ENCODE measurements around the gene SHMT2. TPM values are rescaled to one million over a fixed set of nuclear protein-coding genes. Genes with fewer than 3 reads are reported as not detected.
"Not testable (repeated sequence)": the region's sequence is repeated elsewhere in the genome, so short reads cannot be mapped to it uniquely, and the experiment has no call there.

SHMT2 gene
- total and polyA plus RNA-seq, 8 donors: 20.0 to 183 (median 55.5) TPM

DNA sequence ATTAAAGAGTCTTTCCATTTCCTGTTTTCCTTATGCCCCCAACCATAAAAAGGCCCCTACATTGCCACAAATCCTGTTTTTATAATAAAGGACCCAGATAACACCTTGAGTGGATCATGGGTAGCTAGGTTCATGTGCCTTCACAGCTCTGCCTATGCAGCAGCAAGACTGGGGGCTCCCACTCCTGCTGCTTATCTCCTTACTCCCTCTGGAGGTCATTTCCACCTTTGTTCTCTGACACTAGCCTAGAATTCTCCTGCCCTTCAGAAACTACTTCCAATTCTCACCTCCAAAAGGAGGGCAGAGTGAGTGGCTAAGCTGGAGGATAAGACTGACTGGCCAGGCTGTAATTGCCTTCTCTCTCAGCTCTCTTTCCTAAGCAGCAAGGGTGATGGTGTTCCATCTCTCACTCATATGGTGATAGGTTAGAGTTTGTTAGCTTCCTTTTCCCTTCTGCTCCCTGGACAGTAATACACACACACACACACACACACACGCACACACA is 41.5 kb downstream of the SHMT2 start:
- intact Hi-C loops (cut with DNase I): no loop called here
- Histone ChIP-seq H3K4me3 (no peak overlapping the region), H3K27ac (no peak overlapping the region), H3K9me3 (no peaks in the 10 kb centered on the region), H3K36me3 (peaks cover 0 to 27% (median 15%) of the 10 kb centered on the region in 3 donors), H3K4me1 (no peaks in the 10 kb centered on the region), H3K27me3 (no peaks in the 10 kb centered on the region)
- no peak for DNase-seq
- WGBS, 2 donors: 88 to 92% methylated on average over 1 of the region's 1 CpG
- no peak for FAIRE-seq
- no peak for ATAC-seq
- TF ChIP-seq, protein P1, sequence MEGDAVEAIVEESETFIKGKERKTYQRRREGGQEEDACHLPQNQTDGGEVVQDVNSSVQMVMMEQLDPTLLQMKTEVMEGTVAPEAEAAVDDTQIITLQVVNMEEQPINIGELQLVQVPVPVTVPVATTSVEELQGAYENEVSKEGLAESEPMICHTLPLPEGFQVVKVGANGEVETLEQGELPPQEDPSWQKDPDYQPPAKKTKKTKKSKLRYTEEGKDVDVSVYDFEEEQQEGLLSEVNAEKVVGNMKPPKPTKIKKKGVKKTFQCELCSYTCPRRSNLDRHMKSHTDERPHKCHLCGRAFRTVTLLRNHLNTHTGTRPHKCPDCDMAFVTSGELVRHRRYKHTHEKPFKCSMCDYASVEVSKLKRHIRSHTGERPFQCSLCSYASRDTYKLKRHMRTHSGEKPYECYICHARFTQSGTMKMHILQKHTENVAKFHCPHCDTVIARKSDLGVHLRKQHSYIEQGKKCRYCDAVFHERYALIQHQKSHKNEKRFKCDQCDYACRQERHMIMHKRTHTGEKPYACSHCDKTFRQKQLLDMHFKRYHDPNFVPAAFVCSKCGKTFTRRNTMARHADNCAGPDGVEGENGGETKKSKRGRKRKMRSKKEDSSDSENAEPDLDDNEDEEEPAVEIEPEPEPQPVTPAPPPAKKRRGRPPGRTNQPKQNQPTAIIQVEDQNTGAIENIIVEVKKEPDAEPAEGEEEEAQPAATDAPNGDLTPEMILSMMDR (IDR thresholded peaks at IDR 0.05): no peak

DNA sequence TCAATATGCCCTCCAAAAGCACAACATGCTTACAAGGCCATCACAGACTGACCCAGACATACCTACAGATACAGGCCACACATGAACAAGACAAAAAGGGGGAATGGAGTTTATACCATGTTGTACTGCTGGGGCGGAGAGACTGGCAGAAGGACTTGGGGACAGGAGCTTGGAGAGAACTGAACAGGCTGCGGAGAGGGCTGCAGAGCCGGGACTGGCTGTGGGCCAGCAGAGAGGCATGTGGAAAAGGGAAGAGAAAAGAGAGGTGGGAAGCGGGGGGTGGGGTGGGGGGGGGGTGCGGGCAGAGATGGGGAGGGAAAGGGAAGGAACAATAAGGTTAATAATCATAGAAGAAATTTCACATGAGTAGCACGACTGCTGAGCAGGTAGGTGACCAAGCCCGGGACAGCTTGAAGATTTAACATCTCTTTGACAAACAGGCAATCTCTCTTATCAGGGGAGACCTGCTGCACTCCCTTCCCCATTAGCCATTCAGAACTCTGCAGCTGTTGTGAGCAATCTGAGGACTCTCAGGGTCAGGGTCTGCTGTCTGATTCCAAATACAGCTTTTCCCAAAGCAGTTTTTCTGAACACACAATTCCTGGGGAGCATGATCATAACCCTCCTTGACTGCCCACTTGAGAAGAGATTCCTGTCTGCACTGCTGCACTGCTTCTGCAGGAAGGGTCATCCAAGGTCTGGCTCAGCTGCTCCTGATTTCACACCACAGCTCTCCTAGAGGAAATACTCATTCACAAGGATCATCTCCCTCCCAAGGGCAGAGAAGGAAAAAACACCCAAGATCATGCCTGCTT is 43.0 kb downstream of the SHMT2 start:
- DNase-seq (no peak), FAIRE-seq (no peak), ATAC-seq (no peak)
- Histone ChIP-seq H3K27ac (no peak overlapping the region), H3K36me3 (peaks cover 0 to 18% (median 15%) of the 10 kb centered on the region in 3 donors), H3K9me3 (no peaks in the 10 kb centered on the region), H3K27me3 (no peaks in the 10 kb centered on the region), H3K4me1 (no peaks in the 10 kb centered on the region), H3K4me3 (no peak overlapping the region)
- intact Hi-C loops (cut with DNase I): no loop called here
- WGBS, 2 donors: 70 to 71% methylated on average over 6 to 7 of the region's 7 CpGs
- TF ChIP-seq, protein P1 (IDR thresholded peaks at IDR 0.05): no peak

DNA sequence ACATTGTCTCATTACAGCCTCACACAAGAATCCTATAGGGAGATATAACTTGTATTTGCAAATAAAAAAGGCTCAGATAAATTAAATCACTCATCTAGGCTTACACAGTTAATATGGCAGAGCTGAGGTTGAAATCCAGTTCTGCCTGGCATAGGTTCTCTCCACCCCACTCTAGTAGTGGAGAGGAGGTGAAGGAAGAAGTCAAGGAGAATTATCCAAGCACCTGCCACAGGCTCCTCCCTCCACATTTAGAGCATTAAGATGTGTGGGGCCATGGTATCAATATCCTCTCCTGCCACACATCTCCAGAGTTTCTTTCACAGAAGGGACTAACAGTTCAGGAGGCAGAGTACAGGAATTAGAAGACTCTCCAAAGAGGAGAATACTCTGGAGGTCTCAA is 44.0 kb downstream of the SHMT2 start:
- no peaks in the 10 kb centered on the region for H3K4me1 ChIP-seq
- DNase-seq (no peak), ATAC-seq (no peak), FAIRE-seq (no peak)
- intact Hi-C loops (cut with DNase I): no loop called here
- H3K4me3 ChIP-seq: no peak overlapping the region
- H3K27me3 ChIP-seq: no peaks in the 10 kb centered on the region
- TF ChIP-seq, protein P1 (IDR thresholded peaks at IDR 0.05): no peak
- no peak overlapping the region for H3K27ac ChIP-seq
- no peaks in the 10 kb centered on the region for H3K9me3 ChIP-seq
- peaks cover 0 to 13% (median 12%) of the 10 kb centered on the region in 3 donors for H3K36me3 ChIP-seq

DNA sequence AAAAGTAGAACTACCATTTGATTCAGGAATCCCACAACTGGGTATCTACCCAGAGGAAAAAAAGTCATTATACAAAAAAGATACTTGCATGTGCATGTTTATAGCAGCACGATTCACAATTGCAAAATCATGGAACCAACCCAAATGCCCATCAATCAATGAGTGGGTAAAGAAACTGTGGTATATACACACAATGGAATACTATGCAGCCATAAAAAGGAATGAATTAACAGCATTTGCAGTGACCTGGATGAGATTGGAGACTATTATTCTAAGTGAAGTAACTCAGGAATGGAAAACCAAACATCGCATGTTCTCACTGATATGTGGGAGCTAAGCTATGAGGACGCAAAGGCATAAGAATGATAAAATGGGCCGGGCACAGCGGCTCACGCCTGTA is 46.7 kb downstream of the SHMT2 start:
- H3K36me3 ChIP-seq; H3K27me3 ChIP-seq; H3K4me3 ChIP-seq; ATAC-seq; DNase-seq; H3K9me3 ChIP-seq; FAIRE-seq; intact Hi-C loops (cut with DNase I); H3K27ac ChIP-seq; H3K4me1 ChIP-seq: not testable (repeated sequence)
- 95 to 98% methylated on average over 6 of the region's 6 CpGs for WGBS, 2 donors

DNA sequence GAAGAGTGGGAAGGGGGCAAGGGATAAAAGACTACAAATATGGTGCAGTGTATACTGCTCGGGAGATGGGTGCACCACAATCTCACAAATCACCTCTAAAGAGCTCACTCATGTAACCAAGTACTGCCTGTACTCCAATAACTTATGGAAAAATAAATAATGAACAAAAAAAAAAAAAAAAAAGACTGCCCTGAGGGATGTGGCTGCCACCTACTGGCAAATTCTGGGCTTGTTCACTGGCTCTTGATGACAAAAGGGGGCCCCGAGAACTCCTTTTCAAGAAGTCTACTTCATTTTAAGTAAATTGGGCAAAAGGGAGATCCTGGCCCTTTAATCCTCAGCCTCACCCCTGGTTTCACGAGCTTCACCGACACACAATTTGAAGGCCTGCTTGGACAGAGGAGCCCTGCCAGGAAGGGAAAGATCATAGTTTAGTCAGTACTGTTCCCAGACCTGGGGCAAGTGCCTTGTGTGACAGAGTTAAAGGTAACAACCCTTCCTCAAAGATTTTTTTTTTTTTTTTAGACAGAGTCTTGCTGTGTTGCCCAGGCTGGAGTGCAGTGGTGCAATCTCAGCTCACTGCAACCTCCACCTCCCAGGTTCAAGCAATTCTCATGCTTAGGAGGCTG is 47.5 kb downstream of the SHMT2 start:
- H3K4me1 ChIP-seq: peaks cover 0 to 3% (median 0%) of the 10 kb centered on the region in 3 donors
- H3K27ac ChIP-seq: no peak overlapping the region
- ATAC-seq: peak in 3 of 4 donors; percentile 45 to 64 (median 45)
- DNase-seq: peak in 2 of 6 donors; percentile 29 to 40
- TF ChIP-seq, protein P1 (IDR thresholded peaks at IDR 0.05): peak in 1 of 4 donors; percentile 6
- WGBS, 2 donors: 39 to 51% methylated on average over 4 of the region's 4 CpGs
- no peaks in the 10 kb centered on the region for H3K27me3 ChIP-seq
- no peaks in the 10 kb centered on the region for H3K9me3 ChIP-seq
- intact Hi-C loops (cut with DNase I): no loop called here
- no peak for FAIRE-seq
- H3K4me3 ChIP-seq: no peak overlapping the region
- H3K36me3 ChIP-seq: peaks cover 0 to 14% (median 0%) of the 10 kb centered on the region in 3 donors
